ENCODE measurements around the gene PFKFB1.

- TF ChIP-seq POLR2A (IDR thresholded peaks at IDR 0.05) (no peak), CTCF (IDR thresholded peaks at IDR 0.05) (no peak)
Observed at GRCh38 chrX:55005256-55005655, 11.3 kb upstream of the PFKFB1 start.
